Stimulated activated effector memory CD8-positive, alpha-beta T cell treated with anti-CD3 and anti-CD28 coated beads, Interleukin-12 subunit alpha, Interleukin-12 subunit beta, amount 100 ng/mL, for 72 hours (primary cell): ENCODE data around the gene PRR5.

Source experiments
- ATAC-seq: fragments of 150-1000 bp; cut with Tn5 transposase; 2 replicates; pipeline ENCODE4 v1.10.0; 2021
- DNase-seq, 2 donors: peaks; one replicate each; pipeline ENCODE4 v3.0.0; 2021 to 2022; ENCODE audit warnings: low spot score in 2 of 2
- H3K27ac Mint-ChIP-seq: one replicate; pipeline ENCODE4 v1.8.0; 2022; ENCODE audit warnings: mild to moderate bottlenecking, mixed read lengths
- H3K36me3 Mint-ChIP-seq: one replicate; pipeline ENCODE4 v1.8.0; 2022; ENCODE audit warnings: mild to moderate bottlenecking, mixed read lengths
- H3K4me1 Mint-ChIP-seq: one replicate; pipeline ENCODE4 v1.8.0; 2022; ENCODE audit warnings: mixed read lengths
- H3K4me3 Mint-ChIP-seq: one replicate; pipeline ENCODE4 v1.8.0; 2022; ENCODE audit warnings: mild to moderate bottlenecking, mixed read lengths
- H3K9me3 Mint-ChIP-seq: one replicate; pipeline ENCODE4 v1.8.0; 2022; ENCODE audit warnings: mixed read lengths

The PRR5 gene

GRCh38 chr22:44729391-44730021 is 27.5 kb downstream of the PRR5 start:
- ATAC-seq (peak; percentile 58), DNase-seq (no peak)
- Mint-ChIP-seq H3K9me3 (no peaks in the 10 kb centered on the region), H3K27ac (peak overlapping the region; percentile 67), H3K36me3 (peaks cover 29% of the 10 kb centered on the region), H3K4me1 (peaks cover 29% of the 10 kb centered on the region), H3K4me3 (peak overlapping the region; percentile 14)

GRCh38 chr22:44730022-44730393 is 28.0 kb downstream of the PRR5 start:
- ATAC-seq (no peak), DNase-seq (no peak)
- Mint-ChIP-seq H3K9me3 (no peaks in the 10 kb centered on the region), H3K4me3 (no peak overlapping the region), H3K36me3 (peaks cover 24% of the 10 kb centered on the region), H3K4me1 (peaks cover 27% of the 10 kb centered on the region), H3K27ac (no peak overlapping the region)

DNA sequence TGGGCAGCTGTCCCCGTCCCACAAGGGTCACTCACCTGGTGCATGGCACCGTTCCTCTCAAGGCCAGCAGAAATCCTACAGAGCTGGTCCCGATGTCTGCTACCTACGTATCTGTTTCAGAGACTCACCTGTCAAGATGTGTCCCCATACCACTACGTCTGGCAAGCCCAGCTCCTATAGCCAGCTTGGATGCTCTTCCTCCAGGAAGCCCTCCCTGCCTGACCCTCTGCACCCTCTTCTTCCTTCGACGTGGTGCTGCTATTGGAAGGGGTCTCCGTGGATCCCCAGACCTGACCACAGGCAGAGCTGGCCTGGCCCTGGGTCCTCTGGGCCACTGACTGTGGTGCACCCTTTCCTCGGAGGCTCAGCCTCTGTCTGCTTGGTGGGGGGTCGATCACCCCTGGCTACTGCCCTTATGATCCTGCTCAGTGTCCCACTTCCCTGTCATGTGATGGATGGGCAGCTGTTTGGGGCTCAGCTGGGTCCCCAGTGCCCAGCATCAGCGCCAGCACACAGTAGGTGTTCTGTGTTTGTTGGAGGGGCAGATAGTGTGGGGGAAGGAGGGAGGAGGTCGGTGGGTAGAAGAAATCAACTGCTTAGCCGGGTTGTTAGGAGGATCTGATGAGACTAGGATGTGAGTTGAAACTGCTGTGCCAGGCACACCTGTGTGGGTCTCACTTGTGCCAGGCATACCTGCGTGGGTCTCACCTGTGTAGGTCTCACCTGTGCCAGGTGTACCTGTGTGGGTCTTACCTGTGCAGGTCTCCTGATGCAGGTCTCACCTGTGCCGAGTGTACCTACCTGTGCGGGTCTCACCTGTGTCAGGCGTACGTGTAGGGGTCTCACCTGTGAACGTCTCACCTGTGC is 28.7 kb downstream of the PRR5 start:
- peaks cover 22% of the 10 kb centered on the region for H3K36me3 Mint-ChIP-seq
- H3K4me1 Mint-ChIP-seq: peaks cover 30% of the 10 kb centered on the region
- no peaks in the 10 kb centered on the region for H3K9me3 Mint-ChIP-seq
- H3K4me3 Mint-ChIP-seq: no peak overlapping the region
- ATAC-seq (no peak), DNase-seq (no peak)
- peak overlapping the region; percentile 87 for H3K27ac Mint-ChIP-seq

DNA sequence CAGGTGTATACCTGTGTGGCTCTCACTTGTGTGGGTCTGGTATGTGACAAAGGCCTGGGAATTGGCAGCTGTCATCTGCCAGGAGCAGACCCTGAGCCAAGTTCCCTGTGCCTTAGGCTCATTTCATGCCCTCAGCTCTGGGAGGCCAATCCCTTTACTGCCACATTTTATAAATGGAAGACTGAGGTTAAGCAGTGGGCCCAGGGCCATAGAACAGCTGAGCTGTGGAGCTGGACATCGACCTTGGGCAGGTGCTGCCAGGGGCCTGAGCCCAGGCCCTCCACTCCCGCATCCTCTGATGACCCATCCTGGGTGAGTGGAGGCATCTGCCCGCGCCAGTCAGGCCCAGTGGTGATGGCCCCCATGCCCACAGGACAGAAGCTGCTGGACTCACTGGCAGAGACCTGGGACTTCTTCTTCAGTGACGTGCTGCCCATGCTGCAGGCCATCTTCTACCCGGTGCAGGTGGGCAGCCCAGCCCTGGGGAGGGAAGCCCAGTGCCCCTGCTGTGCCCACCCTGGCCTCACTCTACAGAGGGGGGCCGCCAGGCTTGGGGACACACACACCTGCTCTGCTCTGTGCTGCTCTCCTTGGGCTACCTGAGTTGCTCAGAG is 29.5 kb downstream of the PRR5 start:
- Mint-ChIP-seq H3K36me3 (peaks cover 28% of the 10 kb centered on the region), H3K4me1 (peaks cover 37% of the 10 kb centered on the region), H3K9me3 (no peaks in the 10 kb centered on the region), H3K4me3 (no peak overlapping the region), H3K27ac (peak overlapping the region; percentile 87)
- no peak for ATAC-seq
- DNase-seq: no peak

- peaks cover 36% of the 10 kb centered on the region for H3K4me1 Mint-ChIP-seq
- H3K27ac Mint-ChIP-seq: no peak overlapping the region
- DNase-seq: no peak
- peaks cover 28% of the 10 kb centered on the region for H3K36me3 Mint-ChIP-seq
- no peak for ATAC-seq
- no peak overlapping the region for H3K4me3 Mint-ChIP-seq
- H3K9me3 Mint-ChIP-seq: no peaks in the 10 kb centered on the region
Observed at GRCh38 chr22:44732017-44732561, 30.1 kb downstream of the PRR5 start.

DNA sequence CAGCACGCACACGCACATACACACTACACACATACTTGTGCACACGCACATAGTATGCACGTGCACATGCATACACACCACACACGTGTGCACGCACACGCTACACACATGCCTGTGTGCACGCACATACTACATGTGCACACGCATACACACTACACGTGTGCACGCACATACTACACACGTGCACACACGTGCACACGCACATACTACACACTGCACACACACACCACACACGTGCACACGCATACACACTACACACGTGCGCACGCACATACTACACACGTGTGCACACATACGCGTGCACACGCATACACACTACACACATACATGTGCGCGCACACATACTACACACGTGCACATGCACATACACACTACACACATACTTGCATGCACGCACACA is 30.7 kb downstream of the PRR5 start:
- peaks cover 28% of the 10 kb centered on the region for H3K36me3 Mint-ChIP-seq
- H3K9me3 Mint-ChIP-seq: no peaks in the 10 kb centered on the region
- no peak for ATAC-seq
- no peak overlapping the region for H3K4me3 Mint-ChIP-seq
- DNase-seq: no peak
- no peak overlapping the region for H3K27ac Mint-ChIP-seq
- H3K4me1 Mint-ChIP-seq: peaks cover 30% of the 10 kb centered on the region

DNA sequence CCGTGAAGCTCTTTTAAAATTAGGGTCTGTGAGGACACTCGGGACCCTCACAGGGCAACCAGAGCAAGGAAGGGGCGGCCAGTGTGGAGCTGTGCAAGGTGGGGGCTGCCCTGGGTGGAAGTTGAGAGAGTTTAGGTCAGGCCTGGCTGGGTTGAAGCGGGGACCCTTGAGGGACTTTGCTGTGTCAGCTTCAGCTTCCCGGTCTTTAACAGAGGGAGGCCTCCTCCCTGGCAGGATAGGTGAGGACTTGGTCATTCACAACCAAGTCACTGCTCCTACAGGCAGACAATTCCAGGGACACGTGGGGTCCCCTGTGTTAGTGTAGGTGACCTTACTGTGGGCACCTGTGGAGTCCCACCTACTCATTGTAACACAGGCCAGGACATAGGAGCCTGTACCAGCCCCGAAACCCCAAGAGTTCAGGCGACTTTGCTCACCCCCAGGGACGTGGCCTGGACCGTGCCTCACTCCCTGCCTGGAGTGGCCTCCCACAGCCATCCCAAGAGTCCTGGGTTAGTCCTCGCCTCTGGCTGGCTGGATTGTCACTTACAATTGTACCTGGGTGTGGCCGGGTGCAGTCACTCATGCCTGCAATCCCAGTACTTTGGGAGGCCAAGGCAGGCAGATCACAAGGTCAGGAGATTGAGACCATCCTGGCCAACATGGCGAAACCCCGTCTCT is 31.6 kb downstream of the PRR5 start:
- H3K4me1 Mint-ChIP-seq: peaks cover 21% of the 10 kb centered on the region
- no peak overlapping the region for H3K27ac Mint-ChIP-seq
- no peak overlapping the region for H3K4me3 Mint-ChIP-seq
- H3K9me3 Mint-ChIP-seq: no peaks in the 10 kb centered on the region
- peaks cover 31% of the 10 kb centered on the region for H3K36me3 Mint-ChIP-seq
- no peak for ATAC-seq
- DNase-seq: no peak

DNA sequence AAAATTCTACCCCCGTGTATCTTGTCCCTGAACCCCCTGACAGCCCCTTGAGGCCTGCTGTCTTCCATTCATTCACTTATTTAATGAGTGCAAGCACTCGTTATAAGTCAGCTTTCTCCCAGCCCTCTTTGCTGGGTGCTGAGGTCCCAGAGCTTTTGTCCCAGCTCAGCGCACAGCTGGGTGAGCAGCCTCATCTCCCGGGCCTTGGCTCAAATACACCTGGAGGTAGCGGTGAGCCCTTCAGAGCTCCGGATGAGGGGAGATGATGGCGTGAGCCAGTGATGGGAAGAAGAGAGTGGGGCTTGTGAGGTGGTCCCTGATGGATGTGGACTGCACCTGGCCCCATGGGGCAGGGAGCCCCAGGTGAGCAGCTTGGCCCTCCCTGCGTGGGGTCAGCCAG is 32.3 kb downstream of the PRR5 start:
- Mint-ChIP-seq H3K4me1 (peaks cover 15% of the 10 kb centered on the region), H3K9me3 (no peaks in the 10 kb centered on the region), H3K27ac (peak overlapping the region; percentile 50), H3K36me3 (peaks cover 29% of the 10 kb centered on the region), H3K4me3 (no peak overlapping the region)
- DNase-seq: no peak
- no peak for ATAC-seq

DNA sequence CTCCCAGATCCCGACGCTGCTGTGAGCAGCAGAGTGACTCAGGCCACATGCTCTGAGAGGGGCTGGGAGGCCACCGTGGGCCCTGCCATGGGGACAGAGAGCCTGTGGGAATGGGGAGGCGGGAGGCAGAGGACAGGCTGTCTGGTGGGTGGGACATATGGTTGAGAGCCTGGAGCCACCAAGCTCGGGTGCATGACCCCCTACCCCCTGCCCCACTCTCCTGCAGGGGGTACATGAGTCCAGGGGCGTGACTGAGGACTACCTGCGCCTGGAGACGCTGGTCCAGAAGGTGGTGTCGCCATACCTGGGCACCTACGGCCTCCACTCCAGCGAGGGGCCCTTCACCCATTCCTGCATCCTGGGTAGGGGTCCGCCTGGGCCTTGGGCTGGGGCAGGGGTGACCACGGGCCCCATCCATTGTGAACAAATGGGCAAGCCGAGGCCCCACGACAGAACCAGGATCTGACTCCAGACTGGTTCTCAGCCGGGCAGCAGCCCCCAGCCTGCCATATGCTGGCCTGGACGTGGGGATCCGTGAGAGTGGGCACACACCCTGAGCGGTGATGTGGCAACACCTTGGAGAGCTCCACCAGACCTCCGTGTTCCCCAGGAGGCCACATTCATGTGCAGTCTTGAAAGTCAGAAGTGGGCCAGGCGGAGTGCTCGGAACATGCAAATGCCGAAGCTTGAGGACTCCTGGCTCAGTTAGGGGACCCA is 33.0 kb downstream of the PRR5 start:
- Mint-ChIP-seq H3K9me3 (no peaks in the 10 kb centered on the region), H3K4me1 (peaks cover 15% of the 10 kb centered on the region), H3K4me3 (no peak overlapping the region), H3K27ac (no peak overlapping the region), H3K36me3 (peaks cover 29% of the 10 kb centered on the region)
- ATAC-seq (no peak), DNase-seq (no peak)

GRCh38 chr22:44735518-44736428 is 33.8 kb downstream of the PRR5 start:
- DNase-seq (peak; percentile 92 to 96), ATAC-seq (peak; percentile 70)
- H3K27ac Mint-ChIP-seq: peak overlapping the region; percentile 75
- peaks cover 11% of the 10 kb centered on the region for H3K4me1 Mint-ChIP-seq
- H3K9me3 Mint-ChIP-seq: no peaks in the 10 kb centered on the region
- peaks cover 34% of the 10 kb centered on the region for H3K36me3 Mint-ChIP-seq
- H3K4me3 Mint-ChIP-seq: no peak overlapping the region

DNA sequence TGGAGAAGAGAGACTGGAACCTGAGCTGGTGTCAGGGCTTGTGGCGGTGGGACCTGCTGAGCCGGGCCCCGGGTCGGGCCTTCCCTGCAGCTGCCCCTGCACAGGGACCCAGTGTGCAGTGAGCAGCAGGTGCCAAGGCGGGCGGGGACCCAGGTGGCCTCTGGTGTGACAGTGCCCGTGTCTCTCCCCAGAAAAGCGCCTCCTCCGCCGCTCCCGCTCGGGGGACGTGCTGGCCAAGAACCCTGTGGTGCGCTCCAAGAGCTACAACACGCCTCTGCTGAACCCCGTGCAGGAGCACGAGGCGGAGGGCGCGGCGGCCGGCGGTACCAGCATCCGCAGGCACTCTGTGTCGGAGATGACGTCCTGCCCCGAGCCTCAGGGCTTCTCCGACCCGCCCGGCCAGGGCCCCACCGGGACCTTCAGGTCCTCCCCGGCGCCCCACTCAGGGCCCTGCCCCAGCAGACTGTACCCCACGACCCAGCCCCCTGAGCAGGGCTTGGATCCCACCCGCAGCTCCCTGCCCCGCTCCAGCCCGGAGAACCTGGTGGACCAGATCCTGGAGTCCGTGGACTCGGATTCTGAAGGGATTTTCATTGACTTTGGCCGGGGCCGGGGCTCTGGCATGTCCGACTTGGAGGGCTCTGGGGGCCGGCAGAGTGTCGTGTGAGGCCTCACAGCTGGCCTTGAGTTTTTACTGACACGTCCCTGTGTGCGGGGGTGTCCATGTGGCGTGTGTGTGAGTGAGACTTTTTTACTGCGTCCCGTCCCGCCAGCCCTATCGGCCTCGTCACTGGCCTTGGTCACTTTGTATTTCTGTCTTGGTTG is 34.8 kb downstream of the PRR5 start:
- Mint-ChIP-seq H3K9me3 (no peaks in the 10 kb centered on the region), H3K4me1 (peaks cover 9% of the 10 kb centered on the region), H3K4me3 (no peak overlapping the region), H3K27ac (no peak overlapping the region), H3K36me3 (peaks cover 24% of the 10 kb centered on the region)
- ATAC-seq: no peak
- no peak for DNase-seq

GRCh38 chr22:44737406-44738346 is 35.7 kb downstream of the PRR5 start:
- no peak overlapping the region for H3K4me3 Mint-ChIP-seq
- DNase-seq (no peak), ATAC-seq (no peak)
- peak overlapping the region; percentile 54 for H3K27ac Mint-ChIP-seq
- peaks cover 9% of the 10 kb centered on the region for H3K4me1 Mint-ChIP-seq
- H3K36me3 Mint-ChIP-seq: peaks cover 20% of the 10 kb centered on the region
- H3K9me3 Mint-ChIP-seq: no peaks in the 10 kb centered on the region
